Mononuclear cell (primary cell): ENCODE results near the gene TXNL4B. TPM values are rescaled to one million over a fixed set of nuclear protein-coding genes. Genes with fewer than 3 reads are reported as not detected.
"Not testable (repeated sequence)": the region's sequence is repeated elsewhere in the genome, so short reads cannot be mapped to it uniquely, and the experiment has no call there.

Experiments used
- H3K27me3 ChIP-seq: 2 replicates; pipeline ENCODE4 v1.6.0; 2011; ENCODE audit warnings: low read length, control low read depth; ENCODE audit not compliant: insufficient read depth
- H3K4me1 ChIP-seq: 2 replicates; pipeline ENCODE4 v1.5.1; 2011; ENCODE audit warnings: mild to moderate bottlenecking, low read length, control low read depth; ENCODE audit not compliant: insufficient read depth
- H3K4me3 ChIP-seq: 2 replicates; pipeline ENCODE4 v1.5.1; 2011; ENCODE audit warnings: mild to moderate bottlenecking, low read length, moderate library complexity
- H3K9me3 ChIP-seq: 2 replicates; pipeline ENCODE4 v1.5.1; 2011; ENCODE audit warnings: low read depth, mild to moderate bottlenecking, control low read depth, low read length
- total RNA-seq: library from RNA; depleted of rRNA; stranded (reverse); fragments of >200 nt; gene quantifications from one replicate; pipeline ENCODE4 v1.2.3, GENCODE V29; 2012

The TXNL4B gene
- total RNA-seq, 1 donor = 10.9 TPM

DNA sequence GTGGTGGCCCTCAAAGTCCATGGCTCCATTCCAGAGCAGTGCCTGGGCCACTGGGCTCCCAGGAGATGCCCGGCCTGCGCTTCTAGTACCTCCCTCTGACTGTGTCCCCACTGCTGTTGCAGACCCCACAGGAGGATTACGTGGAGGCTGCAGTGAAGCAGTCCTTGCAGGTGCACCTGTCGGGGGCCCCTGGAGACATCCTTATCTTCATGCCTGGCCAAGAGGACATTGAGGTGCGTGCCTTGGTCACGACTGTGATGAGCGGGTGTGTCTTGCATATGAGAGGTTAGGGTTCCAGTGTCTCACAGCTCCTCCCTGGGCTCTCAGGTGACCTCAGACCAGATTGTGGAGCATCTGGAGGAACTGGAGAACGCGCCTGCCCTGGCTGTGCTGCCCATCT is 11.5 kb upstream of the TXNL4B start:
- Histone ChIP-seq H3K9me3 (no peaks in the 10 kb centered on the region), H3K4me3 (no peak overlapping the region), H3K27me3 (no peaks in the 10 kb centered on the region)

DNA sequence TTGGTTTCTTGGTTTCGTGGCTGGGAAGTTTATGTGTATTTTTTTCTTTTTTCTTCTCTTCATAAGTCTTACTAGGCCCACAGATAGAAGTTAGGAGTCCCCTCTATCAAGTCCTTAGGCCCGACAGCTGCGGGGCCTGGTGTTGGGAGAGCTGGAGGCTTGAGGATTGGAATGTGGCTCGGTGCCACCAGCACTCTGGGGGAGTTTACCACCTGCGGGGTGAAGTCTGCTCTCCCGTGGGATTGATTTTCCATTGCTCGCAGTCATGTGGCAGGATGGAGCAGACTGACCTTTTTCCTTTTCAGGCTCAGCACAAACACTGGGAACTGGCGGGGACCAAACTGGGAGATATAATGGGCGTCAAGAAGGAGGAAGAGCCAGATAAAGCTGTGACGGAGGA is 7.8 kb upstream of the TXNL4B start:
- H3K9me3 ChIP-seq = no peaks in the 10 kb centered on the region
- H3K4me1 ChIP-seq = no peaks in the 10 kb centered on the region
- H3K27me3 ChIP-seq = no peaks in the 10 kb centered on the region
- H3K4me3 ChIP-seq = no peak overlapping the region

More for the DNA sequence above, 11.5 kb upstream of the TXNL4B start:
- no peaks in the 10 kb centered on the region for H3K4me1 ChIP-seq

DNA sequence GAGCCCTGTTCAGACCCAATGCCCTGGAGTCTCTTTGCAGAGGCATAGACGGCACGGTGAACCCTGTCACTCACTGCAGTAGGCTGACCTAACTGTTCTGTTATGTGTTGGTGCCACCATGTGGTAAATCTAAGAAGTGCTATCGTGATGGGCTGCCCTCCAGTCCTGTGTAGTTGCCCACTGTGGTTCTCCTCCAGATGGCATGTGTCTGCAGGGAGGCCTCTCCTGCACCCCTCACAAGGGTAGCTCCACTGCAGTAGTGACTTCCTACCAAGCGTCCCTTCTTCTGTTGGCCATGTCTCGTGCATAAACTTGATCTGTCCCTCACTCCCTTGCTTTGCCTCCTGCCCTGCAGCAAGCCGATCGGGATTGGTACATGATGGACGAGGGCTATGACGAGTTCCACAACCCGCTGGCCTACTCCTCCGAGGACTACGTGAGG is 6.0 kb upstream of the TXNL4B start:
- no peak overlapping the region for H3K4me3 ChIP-seq
- H3K9me3 ChIP-seq = no peaks in the 10 kb centered on the region
- H3K27me3 ChIP-seq = no peaks in the 10 kb centered on the region
- H3K4me1 ChIP-seq = peaks cover 9% of the 10 kb centered on the region

DNA sequence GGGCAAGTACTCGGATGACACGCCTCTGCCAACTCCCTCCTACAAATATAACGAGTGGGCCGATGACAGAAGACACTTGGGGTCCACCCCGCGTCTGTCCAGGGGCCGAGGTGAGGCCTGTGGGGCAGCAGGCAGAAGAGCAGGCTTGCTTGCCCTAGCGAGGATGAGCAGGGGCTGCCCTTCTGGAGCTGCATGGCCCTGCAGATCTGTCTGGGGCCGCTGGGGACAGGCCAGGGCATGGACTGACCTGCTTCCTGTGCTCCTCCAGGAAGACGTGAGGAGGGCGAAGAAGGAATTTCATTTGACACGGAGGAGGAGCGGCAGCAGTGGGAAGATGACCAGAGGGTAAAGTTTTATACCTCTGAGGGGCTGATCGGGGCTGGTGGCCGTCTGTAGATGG is 5.5 kb upstream of the TXNL4B start:
- no peaks in the 10 kb centered on the region for H3K9me3 ChIP-seq
- no peak overlapping the region for H3K4me3 ChIP-seq
- no peaks in the 10 kb centered on the region for H3K27me3 ChIP-seq
- peaks cover 13% of the 10 kb centered on the region for H3K4me1 ChIP-seq

DNA sequence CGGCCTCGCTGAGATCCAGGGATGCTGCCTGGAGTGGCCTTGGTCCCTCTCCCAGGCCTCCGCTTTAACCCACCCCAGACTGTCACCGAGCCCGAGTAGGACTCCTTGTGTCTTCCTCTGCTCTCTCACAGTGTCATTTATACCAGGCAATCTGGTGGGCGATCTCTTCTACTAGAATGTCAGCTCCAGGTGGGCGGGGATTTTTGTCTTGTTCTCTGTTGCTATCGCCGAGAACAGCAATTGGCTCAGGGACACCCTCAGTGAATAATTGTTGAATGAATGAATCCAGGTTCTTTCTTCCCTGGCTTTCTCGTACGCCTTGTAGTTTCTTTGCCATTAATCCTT is 818 bp upstream of the TXNL4B start:
- Histone ChIP-seq H3K4me3 (peak overlapping the region; percentile 93), H3K4me1 (peaks cover 33% of the 10 kb centered on the region), H3K9me3 (no peaks in the 10 kb centered on the region), H3K27me3 (no peaks in the 10 kb centered on the region)

DNA sequence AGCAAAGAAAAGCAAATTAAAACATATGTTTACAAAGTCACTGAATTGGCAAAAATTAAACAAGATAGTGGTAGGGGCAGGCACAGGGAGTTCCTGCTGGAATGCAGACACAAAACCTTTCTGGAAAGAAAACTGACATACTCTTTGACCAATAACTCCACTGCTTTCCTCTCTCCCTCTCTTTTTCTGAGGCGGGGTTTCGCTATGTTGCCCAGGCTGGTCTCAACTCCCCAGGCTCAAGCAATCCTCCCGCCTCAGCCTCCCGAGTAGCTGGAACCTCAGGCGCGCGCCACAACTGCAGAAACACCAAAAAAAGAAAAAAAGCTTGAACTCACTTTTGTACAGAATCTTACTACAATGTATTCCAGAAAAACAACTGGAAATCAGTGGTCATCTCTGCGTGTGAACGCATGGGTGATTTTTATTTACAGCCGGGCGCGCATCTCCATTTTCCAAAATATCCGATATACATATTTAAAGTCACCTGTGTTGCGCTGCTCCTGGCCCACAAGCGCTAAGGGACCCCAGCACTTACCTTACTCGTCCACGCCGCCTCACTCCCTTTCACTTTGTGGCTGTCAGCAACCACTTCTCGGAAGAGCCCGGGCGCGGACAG is 480 bp downstream of the TXNL4B start:
- H3K9me3 ChIP-seq = no peaks in the 10 kb centered on the region
- no peaks in the 10 kb centered on the region for H3K27me3 ChIP-seq
- H3K4me3 ChIP-seq = peak overlapping the region; percentile 93
- peaks cover 33% of the 10 kb centered on the region for H3K4me1 ChIP-seq

DNA sequence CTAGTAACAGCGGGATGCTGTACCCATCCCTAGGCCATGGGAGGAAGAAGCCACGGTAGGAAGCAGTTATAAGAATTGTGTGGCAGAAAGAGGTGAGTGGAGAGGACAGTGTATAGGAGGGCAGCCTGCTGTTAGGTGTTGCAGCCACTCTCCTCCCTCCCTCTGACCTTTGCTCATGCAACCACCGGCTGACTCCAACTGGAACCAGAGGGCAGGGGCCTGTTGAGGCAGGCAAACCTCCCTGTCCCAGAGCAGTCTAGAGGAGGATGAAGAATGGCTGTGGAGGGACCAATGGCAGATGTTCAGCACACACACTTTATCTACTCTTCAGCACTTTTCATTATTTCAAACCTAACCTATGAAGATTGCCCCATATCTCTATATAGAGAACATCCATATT is 2.2 kb downstream of the TXNL4B start:
- H3K4me1 ChIP-seq = peaks cover 33% of the 10 kb centered on the region
- no peaks in the 10 kb centered on the region for H3K27me3 ChIP-seq
- H3K4me3 ChIP-seq = no peak overlapping the region
- no peaks in the 10 kb centered on the region for H3K9me3 ChIP-seq

DNA sequence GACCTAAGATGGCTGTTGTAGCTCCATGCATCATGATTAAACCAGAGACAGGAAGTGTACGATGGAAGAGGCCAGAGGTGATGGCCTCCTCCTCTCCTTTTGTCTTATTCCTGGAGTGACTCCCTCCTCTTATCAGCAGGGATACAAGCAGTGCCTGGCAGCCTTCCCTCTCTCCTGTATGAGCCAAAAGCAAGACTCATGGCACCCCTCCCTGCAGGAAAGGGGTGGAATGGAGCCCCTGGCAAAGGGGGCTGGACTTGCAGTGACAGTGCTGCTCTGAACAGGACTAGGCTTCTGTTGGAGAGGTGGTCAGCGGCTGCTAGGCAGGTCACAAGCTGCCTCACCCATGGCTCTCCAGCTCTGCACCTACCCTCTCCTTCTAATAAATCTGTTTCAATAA is 8.4 kb downstream of the TXNL4B start:
- Histone ChIP-seq H3K4me3 (no peak overlapping the region), H3K9me3 (peaks cover 6% of the 10 kb centered on the region)

DNA sequence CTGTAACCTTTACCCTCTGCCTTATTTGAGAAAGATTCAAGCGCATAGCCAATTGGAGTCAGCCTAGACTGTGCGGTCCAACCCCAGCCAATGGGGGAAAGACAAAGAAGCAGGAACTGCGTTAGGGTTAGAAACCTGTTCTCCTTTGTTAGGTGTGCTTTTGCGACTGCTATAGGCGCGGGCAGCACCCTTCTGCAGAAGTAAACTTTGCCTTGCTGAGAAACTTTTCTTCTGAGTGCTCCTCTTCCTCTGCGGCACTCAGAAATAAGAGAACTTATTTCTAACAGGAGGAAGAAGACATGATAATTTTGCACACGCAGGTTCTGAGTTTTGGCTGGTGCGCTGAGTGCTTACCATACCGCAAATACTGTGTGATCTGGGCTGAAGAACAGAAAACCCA is 9.0 kb downstream of the TXNL4B start:
- H3K4me3 ChIP-seq = no peak overlapping the region
- no peaks in the 10 kb centered on the region for H3K4me1 ChIP-seq
- H3K27me3 ChIP-seq = no peaks in the 10 kb centered on the region
- H3K9me3 ChIP-seq = peaks cover 6% of the 10 kb centered on the region

More for the DNA sequence above, 8.4 kb downstream of the TXNL4B start:
- no peaks in the 10 kb centered on the region for H3K4me1 ChIP-seq
- H3K27me3 ChIP-seq = no peaks in the 10 kb centered on the region

DNA sequence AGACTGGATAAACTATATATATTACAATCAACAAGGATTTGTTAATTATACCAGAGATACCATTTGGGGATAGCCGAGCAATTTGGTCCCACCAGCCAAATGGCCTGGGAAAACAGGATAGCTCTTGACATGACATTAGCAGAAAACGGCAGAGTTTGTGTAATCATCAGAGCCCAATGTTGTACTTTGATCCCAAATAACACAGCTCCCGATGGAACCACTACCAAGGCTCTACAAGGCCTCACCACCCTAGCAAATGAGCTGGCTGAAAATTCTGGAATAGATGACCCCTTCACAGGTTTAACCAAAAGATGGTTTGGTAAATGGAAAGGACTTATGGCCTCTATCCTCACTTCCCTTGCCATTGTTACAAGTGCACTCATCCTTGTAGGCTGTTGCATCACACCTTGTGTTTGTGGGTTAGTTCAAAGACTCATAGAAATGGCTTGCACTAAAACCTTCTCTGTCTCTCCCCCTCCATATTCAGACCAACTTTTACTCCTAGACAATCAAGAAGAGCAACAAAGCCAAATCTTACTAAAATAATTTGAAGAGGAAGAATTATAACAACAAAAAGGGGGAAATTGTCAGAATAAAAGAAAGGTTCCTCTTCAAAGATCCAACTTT is 9.5 kb downstream of the TXNL4B start:
- Histone ChIP-seq H3K9me3 (peaks cover 6% of the 10 kb centered on the region), H3K4me3 (no peak overlapping the region), H3K27me3 (no peaks in the 10 kb centered on the region), H3K4me1 (no peaks in the 10 kb centered on the region)

DNA sequence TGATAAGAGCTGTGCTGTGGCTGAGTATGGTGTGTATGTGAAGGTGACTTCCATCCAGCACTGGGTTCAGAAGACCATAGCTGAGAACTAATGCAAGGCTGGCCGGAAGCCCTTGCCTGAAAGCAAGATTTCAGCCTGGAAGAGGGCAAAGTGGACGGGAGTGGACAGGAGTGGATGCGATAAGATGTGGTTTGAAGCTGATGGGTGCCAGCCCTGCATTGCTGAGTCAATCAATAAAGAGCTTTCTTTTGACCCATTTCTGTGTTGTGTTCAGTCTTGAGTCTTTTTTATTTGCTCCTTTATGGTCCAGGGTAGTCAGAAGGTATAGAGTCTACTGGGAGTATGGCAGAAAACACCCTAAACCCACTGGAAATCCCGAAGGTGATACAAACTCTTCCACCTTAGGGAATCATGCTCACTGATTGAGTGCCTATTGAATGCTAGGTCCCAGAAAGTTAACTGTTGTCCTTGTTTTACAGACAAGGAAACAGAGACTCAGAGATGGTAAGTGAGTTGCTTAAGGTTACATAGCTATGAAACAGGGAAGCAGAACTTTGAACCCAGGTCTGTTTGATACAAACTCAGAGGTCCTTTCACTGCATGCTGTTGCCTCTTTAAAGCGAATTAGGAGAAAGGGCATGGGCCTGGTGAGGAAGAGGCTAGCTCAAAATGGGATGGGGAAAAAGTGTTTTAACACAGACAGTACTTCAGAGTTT is 16.3 kb downstream of the TXNL4B start:
- H3K27me3 ChIP-seq, H3K9me3 ChIP-seq, H3K4me3 ChIP-seq, H3K4me1 ChIP-seq: not testable (repeated sequence)

DNA sequence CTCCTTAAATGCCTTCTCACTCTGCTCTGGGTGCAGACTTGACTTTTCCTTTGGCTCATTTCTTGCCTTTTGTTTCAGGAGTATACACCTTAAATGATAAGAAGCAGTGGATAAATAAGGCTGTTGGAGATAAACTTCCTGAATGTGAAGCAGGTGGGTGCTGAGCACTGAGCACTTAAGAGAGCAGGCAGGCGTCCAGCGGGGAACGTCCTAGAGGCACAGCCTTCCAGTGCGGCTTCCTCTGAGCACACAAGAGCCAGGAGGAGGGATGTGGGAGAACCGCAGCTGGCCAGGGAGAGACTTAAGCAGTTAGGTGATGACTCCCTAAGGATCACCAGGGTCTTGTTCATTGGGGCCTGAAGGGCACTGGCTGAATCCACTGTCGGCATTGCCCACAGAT is 18.4 kb downstream of the TXNL4B start:
- not testable (repeated sequence) for H3K27me3 ChIP-seq, H3K9me3 ChIP-seq, H3K4me1 ChIP-seq, H3K4me3 ChIP-seq

DNA sequence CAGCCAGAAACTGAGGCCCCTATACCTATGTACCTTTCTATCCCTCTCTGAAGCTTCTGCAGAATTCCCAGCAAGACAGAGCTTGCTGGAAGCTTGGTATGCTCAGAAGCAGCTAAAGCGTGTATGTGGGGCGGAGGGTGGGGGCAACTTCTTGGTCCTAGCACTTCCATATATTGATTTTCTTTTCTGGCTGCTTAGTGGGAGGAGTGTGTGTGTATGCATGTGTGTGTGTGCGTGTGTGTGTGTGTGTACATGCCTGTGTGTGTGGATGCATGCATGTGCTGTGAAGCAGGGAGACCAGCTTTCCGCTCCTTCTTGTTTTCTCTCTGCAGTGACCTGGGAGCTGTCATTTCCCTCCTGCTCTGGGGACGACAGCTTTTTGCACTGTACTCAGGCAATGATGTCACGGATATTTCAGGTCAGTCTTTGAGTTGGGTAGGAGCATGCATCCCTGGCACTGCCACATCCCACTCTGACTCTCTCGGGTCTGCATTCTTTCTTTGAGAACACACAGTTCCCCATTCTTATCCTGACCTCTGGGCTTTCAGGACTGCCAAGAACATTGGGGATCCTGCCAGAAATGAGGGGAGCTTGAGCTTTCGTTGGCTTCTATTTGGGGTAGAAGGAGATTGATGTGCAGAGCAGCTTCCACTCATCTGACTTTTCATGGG is 19.7 kb downstream of the TXNL4B start:
- H3K4me1 ChIP-seq = no peaks in the 10 kb centered on the region
- no peaks in the 10 kb centered on the region for H3K9me3 ChIP-seq
- H3K4me3 ChIP-seq = no peak overlapping the region
- H3K27me3 ChIP-seq = no peaks in the 10 kb centered on the region

DNA sequence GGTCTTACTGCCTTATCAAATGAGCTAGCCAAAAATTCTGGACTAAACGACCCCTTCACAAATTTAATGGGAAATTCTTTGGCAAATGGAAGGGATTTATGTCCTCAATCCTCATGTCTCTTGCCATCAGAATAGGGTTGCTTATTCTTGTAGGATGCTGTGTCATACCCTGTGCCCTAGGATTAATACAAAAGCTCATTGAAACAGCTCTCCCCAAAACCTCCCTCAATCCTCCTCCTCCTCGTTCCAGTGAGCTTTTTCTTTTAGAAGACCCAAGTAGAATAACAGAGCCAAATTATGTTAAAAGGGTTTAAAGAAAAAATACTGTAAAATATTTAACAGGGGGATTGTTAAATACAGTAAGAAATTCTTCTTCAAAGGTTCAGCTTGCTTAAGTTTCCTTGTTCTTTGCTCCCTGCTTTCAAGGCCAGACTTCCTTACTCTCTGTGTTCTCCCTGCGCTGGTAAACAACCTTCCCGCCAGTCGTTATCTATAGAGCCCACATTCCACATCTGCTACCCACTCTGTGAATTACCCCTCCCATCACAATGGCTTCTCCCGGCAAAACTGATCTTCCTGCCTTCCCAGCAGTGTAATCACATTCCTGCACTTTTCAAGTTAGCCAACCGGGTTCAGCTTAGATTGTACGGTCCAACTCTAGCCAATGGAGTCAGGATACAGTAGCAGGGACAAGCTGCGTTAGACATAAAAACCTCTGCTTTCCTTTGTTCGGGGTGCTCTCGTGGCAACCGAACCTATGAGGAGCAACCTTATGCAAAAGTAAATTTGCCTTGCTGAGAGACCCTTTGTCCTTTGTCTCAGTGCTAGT is 20.7 kb downstream of the TXNL4B start:
- no peaks in the 10 kb centered on the region for H3K27me3 ChIP-seq
- no peaks in the 10 kb centered on the region for H3K9me3 ChIP-seq
- H3K4me3 ChIP-seq = no peak overlapping the region
- H3K4me1 ChIP-seq = no peaks in the 10 kb centered on the region

DNA sequence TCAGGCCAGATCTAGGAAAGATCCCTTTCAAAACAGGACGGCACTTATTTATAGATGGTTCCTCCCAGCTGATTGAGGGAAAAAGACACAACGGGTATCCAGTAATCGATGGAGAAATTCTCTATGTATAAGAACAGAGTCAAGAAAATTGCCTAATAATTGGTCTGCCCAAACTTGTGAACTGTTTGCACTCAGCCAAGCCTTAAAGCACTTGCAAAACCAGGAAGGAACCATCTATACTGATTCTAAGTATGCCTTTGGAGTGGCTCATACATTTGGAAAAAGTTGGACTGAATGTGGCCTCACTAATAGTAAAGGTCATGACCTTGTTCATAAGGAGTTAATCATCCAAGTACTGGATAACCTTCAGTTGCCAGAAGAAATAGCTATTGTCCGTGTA is 24.5 kb downstream of the TXNL4B start:
- Histone ChIP-seq H3K4me1 (no peaks in the 10 kb centered on the region), H3K4me3 (no peak overlapping the region), H3K9me3 (no peaks in the 10 kb centered on the region), H3K27me3 (no peaks in the 10 kb centered on the region)
